Tibial artery (tissue), 4 donors: ENCODE results near the gene MOB3A.
A peak's percentile ranks its signal among the peaks of the same experiment; 100 is the strongest.
"Not testable (repeated sequence)": the region's sequence is repeated elsewhere in the genome, so short reads cannot be mapped to it uniquely, and the experiment has no call there.

Experiments
- DNase-seq, 2 donors: peaks; one replicate each; pipeline ENCODE4 v3.0.0-alpha.2; 2019
- H3K27ac ChIP-seq, 2 donors: fragments of 200-600 bp; sonication (generic) in 1 of 2; 1 replicate in 1 of 2; 2 replicates in 1 of 2; pipeline ENCODE4 v1.5.1; 2018 to 2019; ENCODE audit warnings: mild to moderate bottlenecking in 1 of 2
- H3K27me3 ChIP-seq, 2 donors: fragments of 200-600 bp; sonication (generic) in 1 of 2; one replicate each; pipeline versions ENCODE4 v1.5.1 to v1.6.0; 2016 to 2019
- H3K36me3 ChIP-seq, 3 donors: fragments of 200-600 bp; sonication (generic) in 2 of 3; one replicate each; pipeline ENCODE4 v1.5.1; 2016 to 2019; ENCODE audit warnings: mild to moderate bottlenecking in 2 of 3
- H3K4me1 ChIP-seq, 4 donors: fragments of 200-600 bp; sonication (generic) in 2 of 4; 1 replicate in 3 of 4; 2 replicates in 1 of 4; pipeline ENCODE4 v1.5.1; 2016 to 2019
- H3K4me3 ChIP-seq, 2 donors: fragments of 200-600 bp; sonication (generic) in 1 of 2; 1 replicate in 1 of 2; 2 replicates in 1 of 2; pipeline ENCODE4 v1.5.1; 2018 to 2019; ENCODE audit warnings: mild to moderate bottlenecking in 2 of 2
- H3K9me3 ChIP-seq, 3 donors: fragments of 200-600 bp; sonication (generic) in 1 of 3; one replicate each; pipeline ENCODE4 v1.5.1; 2016 to 2019
- CTCF ChIP-seq, 2 experiments: fragments of 200-600 bp in 1 of 2; fragments of 450-650 bp in 1 of 2; IDR thresholded peaks; one replicate each; pipeline ENCODE4 v1.5.1; 2017 to 2019; ENCODE audit warnings: antibody characterized with exemption in 2 of 2, mild to moderate bottlenecking in 1 of 2, moderate library complexity in 1 of 2
- intact Hi-C: fragments of 100-400 bp; cut with DNase I; formaldehyde crosslinking; loops from one replicate; pipeline ENCODE4 v1.15.0; 2023; ENCODE audit warnings: low total_unique reads

The MOB3A gene

DNA sequence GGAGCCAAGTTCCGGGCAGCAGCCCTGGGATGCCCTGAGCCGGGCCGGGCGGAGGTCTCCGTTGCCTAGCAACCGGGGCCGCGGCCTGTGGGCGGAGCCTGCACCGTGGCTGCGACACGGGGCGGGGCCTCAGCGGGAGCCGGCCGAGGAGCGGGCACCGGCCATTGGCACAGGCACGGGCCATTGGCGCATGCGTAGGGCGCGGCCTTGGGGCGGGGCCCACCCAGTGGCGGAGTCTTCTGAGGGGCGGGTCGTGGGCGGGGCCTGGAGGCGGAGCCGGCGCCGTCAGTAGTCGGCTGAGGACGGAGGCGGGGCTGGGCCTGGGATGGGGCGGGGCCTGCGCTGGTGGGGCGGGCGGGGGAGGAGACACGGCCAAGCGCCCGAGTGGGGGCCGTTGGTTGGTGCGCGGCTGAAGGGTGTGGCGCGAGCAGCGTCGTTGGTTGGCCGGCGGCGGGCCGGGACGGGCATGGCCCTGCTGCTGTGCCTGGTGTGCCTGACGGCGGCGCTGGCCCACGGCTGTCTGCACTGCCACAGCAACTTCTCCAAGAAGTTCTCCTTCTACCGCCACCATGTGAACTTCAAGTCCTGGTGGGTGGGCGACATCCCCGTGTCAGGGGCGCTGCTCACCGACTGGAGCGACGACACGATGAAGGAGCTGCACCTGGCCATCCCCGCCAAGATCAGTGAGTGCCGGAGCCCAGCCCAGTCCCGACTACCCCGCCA, 515 bp upstream of the MOB3A start, which contains the start of gene IZUMO4:
Gene IZUMO4 (plus strand): TSS at position 436 of the 723 bp plus-strand sequence. CDS start 31 bp downstream, at position 467.
- Histone ChIP-seq H3K9me3 (no peaks in the 10 kb centered on the region), H3K27me3 (no peaks in the 10 kb centered on the region), H3K27ac (peak within 1 kb of the TSS; percentile 90 to 97), H3K4me1 (peaks cover 4 to 49% (median 35%) of the 10 kb centered on the region in 4 donors), H3K36me3 (peaks cover 7 to 41% (median 25%) of the 10 kb centered on the region in 3 donors), H3K4me3 (peak within 1 kb of the TSS; percentile 63 to 90)
- TF ChIP-seq CTCF (IDR thresholded peaks at IDR 0.05), result peak; percentile 41 to 44
- DNase-seq, result peak; percentile 97 to 100
- intact Hi-C loops, result no loop called here

- peaks cover 0 to 20% (median 0%) of the 10 kb centered on the region in 3 donors for H3K36me3 ChIP-seq
- peak overlapping the region in 1 of 2 donors; percentile 54 for H3K27ac ChIP-seq
- intact Hi-C loops, H3K9me3 ChIP-seq, H3K27me3 ChIP-seq, H3K4me3 ChIP-seq, DNase-seq: not testable (repeated sequence)
- H3K4me1 ChIP-seq, result peaks cover 0 to 86% (median 53%) of the 10 kb centered on the region in 4 donors
Observed at GRCh38 chr19:2091926-2092525, 4.1 kb downstream of the MOB3A start.

- DNase-seq, result no peak
- Histone ChIP-seq H3K27me3 (no peaks in the 10 kb centered on the region), H3K36me3 (peaks cover 0 to 24% (median 0%) of the 10 kb centered on the region in 3 donors), H3K9me3 (no peaks in the 10 kb centered on the region), H3K4me3 (peak overlapping the region in 1 of 2 donors; percentile 2), H3K27ac (peak overlapping the region; percentile 50 to 54), H3K4me1 (peaks cover 0 to 79% (median 42%) of the 10 kb centered on the region in 4 donors)
- no peak for TF ChIP-seq CTCF (IDR thresholded peaks at IDR 0.05)
- intact Hi-C loops, result no loop called here
Observed at GRCh38 chr19:2089727-2090053, 6.4 kb downstream of the MOB3A start.

GRCh38 chr19:2089001-2089711, 7.0 kb downstream of the MOB3A start:
- DNase-seq, result no peak
- Histone ChIP-seq H3K4me3 (no peak overlapping the region), H3K27me3 (no peaks in the 10 kb centered on the region), H3K27ac (peak overlapping the region; percentile 50 to 54), H3K4me1 (peaks cover 0 to 74% (median 39%) of the 10 kb centered on the region in 4 donors), H3K36me3 (peaks cover 0 to 25% (median 0%) of the 10 kb centered on the region in 3 donors), H3K9me3 (no peaks in the 10 kb centered on the region)
- TF ChIP-seq CTCF (IDR thresholded peaks at IDR 0.05), result no peak
- intact Hi-C loops, result no loop called here

DNA sequence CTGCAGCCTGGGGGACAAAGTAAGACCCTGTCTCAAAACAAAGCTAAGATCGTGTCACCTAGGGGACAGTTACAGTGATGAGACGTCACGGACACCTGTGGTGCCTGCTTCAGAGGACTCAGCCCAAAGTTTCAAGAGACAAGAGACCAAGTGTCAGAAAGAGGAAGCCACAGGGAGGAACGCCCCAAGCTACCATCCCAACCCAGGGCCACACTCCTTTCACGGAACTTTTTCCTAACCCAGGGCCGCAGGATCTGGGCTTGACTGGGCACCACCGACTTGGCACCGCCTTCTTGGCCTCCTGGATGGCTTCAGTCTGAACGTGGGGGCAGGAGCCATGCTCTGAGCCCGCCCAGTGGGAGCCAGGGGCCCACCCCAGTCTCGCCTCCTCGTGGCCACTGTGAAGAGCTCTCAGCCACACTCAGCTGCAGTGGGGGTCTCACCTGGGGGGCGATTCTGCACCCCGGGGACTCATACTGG, 8.5 kb downstream of the MOB3A start:
- Histone ChIP-seq H3K36me3 (peaks cover 0 to 32% (median 0%) of the 10 kb centered on the region in 3 donors), H3K27ac (peak overlapping the region in 1 of 2 donors; percentile 22)
- DNase-seq, result peak in 1 of 2 donors; percentile 46

DNA sequence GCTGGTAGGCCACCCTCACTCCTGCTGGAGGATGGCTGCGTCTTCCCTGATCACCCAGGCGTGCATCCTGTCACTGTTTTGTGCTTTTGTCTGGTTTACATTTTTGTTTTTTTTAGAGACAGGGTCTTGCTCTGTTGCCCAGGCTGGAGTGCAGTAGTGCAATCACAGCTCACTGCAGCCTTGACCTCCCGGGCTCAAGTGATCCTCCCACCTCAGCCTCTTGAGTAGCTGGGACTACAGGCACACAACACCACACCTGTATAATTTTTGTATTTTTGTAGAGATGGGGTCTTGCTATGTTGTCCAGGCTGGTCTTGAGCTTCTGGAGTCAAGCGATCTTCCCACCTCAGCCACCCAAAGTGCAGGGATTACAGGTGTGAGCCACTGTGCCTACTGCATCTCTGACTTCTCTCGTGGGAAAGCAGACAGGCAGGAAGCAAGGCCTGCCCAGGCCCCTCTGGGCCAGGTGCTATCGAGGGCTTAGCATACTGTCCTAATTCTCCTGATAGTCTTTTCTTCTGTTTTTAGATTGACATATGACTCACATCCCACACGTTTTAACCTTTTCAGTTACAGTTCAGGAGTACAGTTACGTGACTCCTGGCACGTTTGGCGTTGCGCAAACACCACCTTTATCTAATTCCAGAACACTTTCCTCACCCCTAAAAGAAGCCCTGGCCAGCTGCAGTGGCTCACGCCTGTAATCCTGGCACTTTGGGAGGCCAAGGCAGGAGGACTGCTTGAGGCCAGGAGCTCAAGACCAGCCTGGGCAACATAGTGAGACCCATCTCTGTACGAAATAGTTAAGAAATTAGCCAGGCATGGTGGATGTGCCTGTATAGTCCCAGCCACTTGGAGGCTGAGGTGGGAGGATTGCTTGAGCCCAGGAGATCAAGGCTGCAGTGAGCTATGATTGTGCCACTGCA, 9.2 kb downstream of the MOB3A start:
- intact Hi-C loops, H3K27me3 ChIP-seq, H3K4me3 ChIP-seq, H3K9me3 ChIP-seq, DNase-seq: not testable (repeated sequence)
- peaks cover 0 to 53% (median 35%) of the 10 kb centered on the region in 4 donors for H3K4me1 ChIP-seq
- peak overlapping the region in 1 of 2 donors; percentile 22 for H3K27ac ChIP-seq
- H3K36me3 ChIP-seq, result peaks cover 0 to 39% (median 0%) of the 10 kb centered on the region in 3 donors

More for the DNA sequence above, 8.5 kb downstream of the MOB3A start:
- TF ChIP-seq CTCF (IDR thresholded peaks at IDR 0.05), result no peak
- peaks cover 0 to 59% (median 38%) of the 10 kb centered on the region in 4 donors for H3K4me1 ChIP-seq
- H3K27me3 ChIP-seq, result no peaks in the 10 kb centered on the region
- no peaks in the 10 kb centered on the region for H3K9me3 ChIP-seq
- intact Hi-C loops, result no loop called here
- no peak overlapping the region for H3K4me3 ChIP-seq
